HEK293 (cell line): Measurements from ENCODE around the gene MAN1C1.

Experiments used
- TCF7L2 ChIP-seq: IDR thresholded peaks from 2 replicates; pipeline ENCODE4 v1.6.1; 2011; ENCODE audit warnings: low read depth, mild to moderate bottlenecking, inconsistent platforms, low read length, moderate library complexity, borderline replicate concordance
- ZNF10 ChIP-seq: fragments of 450-650 bp; formaldehyde crosslinking; IDR thresholded peaks from 2 replicates; pipeline ENCODE4 v1.5.1; 2017; ENCODE audit warnings: missing biosample characterization, missing genetic modification characterization
- ZNF341 ChIP-seq: fragments of 450-650 bp; formaldehyde crosslinking; IDR thresholded peaks from 2 replicates; pipeline ENCODE4; 2016; ENCODE audit warnings: low read depth, missing biosample characterization, missing genetic modification characterization
- ZNF510 ChIP-seq: fragments of 450-650 bp; formaldehyde crosslinking; IDR thresholded peaks from 2 replicates; pipeline ENCODE4 v1.5.1; 2018; ENCODE audit warnings: mild to moderate bottlenecking, missing genetic modification characterization, missing biosample characterization; ENCODE audit not compliant: insufficient replicate concordance
- ZNF768 ChIP-seq: fragments of 450-650 bp; formaldehyde crosslinking; IDR thresholded peaks from 2 replicates; pipeline ENCODE4 v1.5.1; 2018; ENCODE audit warnings: missing biosample characterization, mild to moderate bottlenecking, missing genetic modification characterization
- ZSCAN5A ChIP-seq: fragments of 450-650 bp; formaldehyde crosslinking; IDR thresholded peaks from 2 replicates; pipeline ENCODE4 v1.5.1; 2016; ENCODE audit warnings: missing biosample characterization, missing genetic modification characterization

- TF ChIP-seq ZSCAN5A (tag by site-specific recombination) (no peak), ZNF10 (no peak), TCF7L2 (no peak), ZNF768 (tag by site-specific recombination) (no peak), ZNF510 (tag by site-specific recombination) (no peak), ZNF341 (tag by site-specific recombination) (no peak)
Measured at GRCh38 chr1:25809283-25809926, 192.8 kb downstream of the MAN1C1 start.
